Skeletal muscle tissue (tissue), 4 donors: ENCODE results near the gene PARP8. TPM values are rescaled to one million over a fixed set of nuclear protein-coding genes. Genes with fewer than 3 reads are reported as not detected.

Experiments
- H3K27ac ChIP-seq: one replicate; pipeline ENCODE4 v1.7.0; 2013; ENCODE audit warnings: mild to moderate bottlenecking, low read depth, low read length, inconsistent platforms
- H3K27me3 ChIP-seq, 3 donors: one replicate each; pipeline ENCODE4 v1.7.0; 2013; ENCODE audit warnings: low read length in 3 of 3; ENCODE audit not compliant: control insufficient read depth in 3 of 3, insufficient read depth in 3 of 3
- H3K36me3 ChIP-seq, 3 donors: one replicate each; pipeline ENCODE4 v1.7.0; 2013; ENCODE audit warnings: low read length in 3 of 3; ENCODE audit not compliant: control insufficient read depth in 3 of 3, insufficient read depth in 3 of 3
- H3K4me1 ChIP-seq, 3 donors: one replicate each; pipeline ENCODE4 v1.7.0; 2013; ENCODE audit warnings: low read length in 3 of 3, mild to moderate bottlenecking in 3 of 3; ENCODE audit not compliant: control insufficient read depth in 3 of 3, insufficient read depth in 3 of 3
- H3K4me3 ChIP-seq, 3 donors: one replicate each; pipeline ENCODE4 v1.7.0; 2013; ENCODE audit warnings: low read length in 3 of 3
- H3K9ac ChIP-seq, 3 donors: one replicate each; pipeline ENCODE4 v1.7.0; 2013; ENCODE audit warnings: low read length in 3 of 3, mild to moderate bottlenecking in 3 of 3, moderate library complexity in 2 of 3, low read depth in 1 of 3
- H3K9me3 ChIP-seq, 3 donors: one replicate each; pipeline ENCODE4 v1.7.0; 2013; ENCODE audit warnings: low read length in 3 of 3; ENCODE audit not compliant: control insufficient read depth in 3 of 3
- total RNA-seq: library from RNA; depleted of rRNA; stranded (reverse); fragments of >200 nt; gene quantifications from one replicate; pipeline ENCODE4 v1.2.3, GENCODE V29; 2014
- donor health status: Osteomylitis.

PARP8 gene
- total RNA-seq, 1 donor from 2014 or later = 12.0 TPM

DNA sequence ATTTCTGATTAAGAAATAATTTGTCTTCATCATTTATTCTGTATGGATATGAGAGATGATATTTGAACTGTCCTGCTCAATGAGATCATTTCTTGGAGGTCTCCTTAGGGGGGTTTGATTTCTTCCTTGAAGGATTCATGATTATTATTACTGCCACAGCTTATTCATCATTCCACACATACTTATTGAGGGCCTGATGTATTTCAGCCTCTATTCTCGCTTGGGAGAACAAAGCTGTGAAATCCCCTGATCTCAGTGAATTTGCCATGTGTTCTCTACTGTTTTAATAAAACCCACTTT is 36.9 kb downstream of the PARP8 start:
- Histone ChIP-seq H3K36me3 (no peaks in the 10 kb centered on the region), H3K4me1 (no peaks in the 10 kb centered on the region), H3K9me3 (no peaks in the 10 kb centered on the region), H3K27me3 (no peaks in the 10 kb centered on the region), H3K9ac (no peak overlapping the region), H3K27ac (no peak overlapping the region), H3K4me3 (no peak overlapping the region)

DNA sequence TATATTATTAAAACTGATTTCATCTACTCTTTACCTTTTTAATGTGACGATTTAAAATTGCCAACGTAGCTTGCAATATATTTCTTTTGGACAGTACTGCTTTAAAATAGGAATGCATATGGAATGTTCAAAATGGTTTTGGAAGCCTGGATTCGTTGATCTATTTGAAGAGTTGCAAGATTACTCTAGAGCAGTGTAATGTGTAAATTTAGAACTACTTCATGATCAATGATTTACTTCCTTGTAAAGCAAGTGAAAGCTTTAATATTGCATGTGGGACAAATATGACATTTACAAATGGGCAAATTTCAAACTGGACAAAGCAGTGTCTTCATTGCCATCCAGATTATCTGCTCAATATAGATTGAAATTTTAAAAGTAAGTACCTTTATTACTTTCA is 38.3 kb downstream of the PARP8 start:
- Histone ChIP-seq H3K4me3 (no peak overlapping the region), H3K36me3 (no peaks in the 10 kb centered on the region), H3K9me3 (no peaks in the 10 kb centered on the region), H3K27ac (no peak overlapping the region), H3K27me3 (no peaks in the 10 kb centered on the region), H3K4me1 (no peaks in the 10 kb centered on the region), H3K9ac (no peak overlapping the region)

DNA sequence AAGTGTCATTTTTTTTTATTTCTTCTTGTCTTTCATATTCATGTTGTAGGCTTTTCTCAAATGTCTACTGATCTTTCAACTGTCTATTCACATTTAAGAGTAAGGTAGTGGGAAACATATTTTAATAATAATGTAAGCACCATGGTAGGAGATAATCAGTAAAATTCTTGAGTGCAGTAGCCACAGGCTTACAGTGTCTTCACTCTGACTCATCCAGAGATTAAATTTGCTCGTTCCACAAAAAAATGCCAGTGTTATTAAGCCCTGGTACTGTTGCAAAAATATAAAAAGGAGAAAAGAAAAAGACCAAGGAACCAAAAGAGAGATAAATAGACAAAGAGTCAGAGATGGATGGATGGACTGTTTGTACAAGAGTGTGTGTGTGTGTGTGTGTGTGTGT is 43.0 kb downstream of the PARP8 start:
- Histone ChIP-seq H3K9me3 (no peaks in the 10 kb centered on the region), H3K36me3 (no peaks in the 10 kb centered on the region), H3K4me1 (peaks cover 0 to 7% (median 6%) of the 10 kb centered on the region in 3 donors), H3K4me3 (no peak overlapping the region), H3K27ac (no peak overlapping the region), H3K27me3 (no peaks in the 10 kb centered on the region), H3K9ac (no peak overlapping the region)

DNA sequence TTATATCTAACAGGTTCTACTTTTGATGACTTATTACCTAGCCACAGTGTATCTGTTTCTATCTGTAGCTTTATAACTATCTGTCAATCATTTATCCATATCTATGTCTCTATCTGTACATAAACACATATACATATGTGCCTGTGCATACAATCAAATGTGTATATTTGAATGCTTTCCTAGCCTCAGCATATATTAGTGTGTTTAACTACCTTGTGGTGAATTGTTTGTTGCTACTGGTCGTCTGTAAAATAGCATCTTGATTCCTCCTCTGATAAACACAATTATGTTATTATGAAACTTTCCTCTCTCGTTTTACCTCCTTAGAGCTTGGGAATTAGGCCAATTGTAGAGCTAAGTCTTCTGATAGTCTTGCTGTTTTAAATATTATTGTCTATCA is 44.4 kb downstream of the PARP8 start:
- peak overlapping the region in 1 of 3 donors; percentile 14 for H3K9ac ChIP-seq
- H3K27me3 ChIP-seq = no peaks in the 10 kb centered on the region
- peak overlapping the region; percentile 0 for H3K27ac ChIP-seq
- no peaks in the 10 kb centered on the region for H3K9me3 ChIP-seq
- H3K4me3 ChIP-seq = peak overlapping the region in 1 of 3 donors; percentile 27
- no peaks in the 10 kb centered on the region for H3K36me3 ChIP-seq
- peaks cover 0 to 7% (median 6%) of the 10 kb centered on the region in 3 donors for H3K4me1 ChIP-seq

DNA sequence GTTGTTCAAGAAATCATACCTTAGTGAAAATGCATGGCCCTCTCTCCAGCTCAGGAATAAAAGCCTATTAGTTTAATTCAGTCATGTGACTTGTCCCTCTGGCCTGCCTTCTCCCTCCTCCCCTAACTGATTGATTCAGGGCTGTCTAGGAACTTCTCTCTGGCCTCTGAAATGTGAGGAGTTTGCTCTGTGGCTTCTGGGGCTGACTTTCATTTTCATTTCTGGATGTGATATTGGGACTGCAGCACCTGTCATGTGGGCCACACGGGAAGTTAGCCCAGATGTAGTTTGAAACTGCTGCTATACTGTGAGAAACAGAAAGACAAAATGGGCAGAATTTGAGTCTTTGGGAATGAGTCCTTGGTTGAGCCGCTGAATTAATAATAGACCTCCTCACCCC is 44.8 kb downstream of the PARP8 start:
- H3K27me3 ChIP-seq = no peaks in the 10 kb centered on the region
- peak overlapping the region; percentile 0 for H3K27ac ChIP-seq
- H3K9ac ChIP-seq = peak overlapping the region in 1 of 3 donors; percentile 14
- H3K4me3 ChIP-seq = peak overlapping the region in 1 of 3 donors; percentile 27
- H3K36me3 ChIP-seq = no peaks in the 10 kb centered on the region
- H3K4me1 ChIP-seq = peaks cover 0 to 7% (median 6%) of the 10 kb centered on the region in 3 donors
- H3K9me3 ChIP-seq = no peaks in the 10 kb centered on the region

DNA sequence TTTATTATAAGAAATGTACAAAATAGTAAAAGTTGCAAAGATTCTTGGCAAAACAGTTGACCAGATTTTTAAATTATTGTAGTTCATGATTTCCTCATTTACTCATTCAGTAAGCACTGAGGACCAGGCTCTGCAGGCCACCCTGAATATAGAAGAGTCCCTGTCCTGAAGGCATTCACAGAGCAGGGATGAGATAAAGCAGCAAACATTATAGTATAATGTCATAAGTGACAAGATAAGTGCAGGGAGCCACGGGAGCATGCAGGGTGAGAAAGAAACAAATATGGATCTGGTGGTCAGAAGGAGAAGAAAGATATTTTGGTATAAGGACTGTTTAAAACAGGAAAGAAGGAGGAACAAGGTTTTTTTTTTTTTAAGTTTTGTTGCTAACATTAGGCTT is 46.0 kb downstream of the PARP8 start:
- Histone ChIP-seq H3K27me3 (no peaks in the 10 kb centered on the region), H3K9ac (no peak overlapping the region), H3K4me3 (no peak overlapping the region), H3K36me3 (no peaks in the 10 kb centered on the region), H3K4me1 (peaks cover 0 to 7% (median 6%) of the 10 kb centered on the region in 3 donors), H3K27ac (no peak overlapping the region), H3K9me3 (no peaks in the 10 kb centered on the region)

DNA sequence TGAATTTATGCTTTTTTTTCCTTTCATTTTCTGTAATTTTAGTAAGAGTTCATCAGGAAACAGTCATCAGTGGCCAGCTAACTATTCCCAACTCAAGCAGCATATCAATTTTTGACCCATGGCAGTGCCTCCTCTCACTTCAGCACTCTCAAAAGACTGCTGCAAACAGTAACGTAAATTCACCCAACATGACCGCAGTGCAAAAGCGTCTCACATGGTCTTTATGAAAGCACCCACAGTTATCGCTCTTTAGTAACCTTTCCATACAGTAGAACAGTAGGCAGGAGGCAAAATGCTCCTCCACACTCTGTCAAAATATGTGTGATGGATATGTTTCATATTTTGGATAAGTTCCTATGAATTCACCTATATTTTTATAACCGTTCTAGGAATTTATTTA is 48.6 kb downstream of the PARP8 start:
- H3K4me3 ChIP-seq = no peak overlapping the region
- no peak overlapping the region for H3K27ac ChIP-seq
- no peak overlapping the region for H3K9ac ChIP-seq
- no peaks in the 10 kb centered on the region for H3K9me3 ChIP-seq
- no peaks in the 10 kb centered on the region for H3K36me3 ChIP-seq
- H3K27me3 ChIP-seq = no peaks in the 10 kb centered on the region
- peaks cover 0 to 7% (median 6%) of the 10 kb centered on the region in 3 donors for H3K4me1 ChIP-seq

DNA sequence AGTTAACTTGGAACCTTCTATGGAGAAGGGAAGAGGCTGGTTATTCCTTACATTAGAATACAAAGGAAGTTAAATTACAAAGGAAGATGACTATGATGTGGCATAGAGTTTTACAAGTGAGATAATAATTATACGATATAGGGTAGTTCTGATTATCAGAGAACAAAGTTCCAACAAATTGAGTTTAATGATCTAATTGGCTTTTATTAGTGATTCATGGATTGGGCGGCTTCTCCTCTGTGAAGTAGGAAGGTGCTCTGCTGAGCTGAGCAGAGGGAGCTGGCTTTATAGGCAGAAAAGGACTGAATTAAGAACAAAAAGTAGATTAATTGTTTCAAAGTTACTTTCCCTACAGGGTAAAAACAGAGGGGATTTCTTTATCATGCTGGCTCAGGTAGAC is 49.7 kb downstream of the PARP8 start:
- H3K4me1 ChIP-seq = peaks cover 0 to 6% (median 3%) of the 10 kb centered on the region in 3 donors

DNA sequence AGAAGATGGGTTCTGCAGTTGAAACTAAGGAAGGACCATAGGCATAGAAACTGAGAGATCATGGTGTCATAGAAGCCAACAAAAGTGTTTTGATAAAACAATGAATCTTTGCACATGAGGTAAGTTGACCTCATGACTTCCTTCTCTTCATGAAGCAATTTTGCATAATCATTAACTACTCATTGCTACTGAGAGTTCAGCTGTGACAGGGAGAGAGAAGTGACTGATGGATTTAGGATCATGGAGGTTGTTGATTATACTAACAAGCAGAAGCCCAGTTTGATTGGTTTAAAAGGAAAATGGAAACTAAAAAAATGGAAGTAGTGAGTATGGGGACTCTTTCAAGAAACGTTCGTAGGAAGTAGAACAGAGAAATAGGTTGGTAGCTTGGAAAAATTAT is 51.2 kb downstream of the PARP8 start:
- no peak overlapping the region for H3K4me3 ChIP-seq
- H3K9me3 ChIP-seq = no peaks in the 10 kb centered on the region
- H3K9ac ChIP-seq = no peak overlapping the region
- no peaks in the 10 kb centered on the region for H3K36me3 ChIP-seq
- H3K4me1 ChIP-seq = no peaks in the 10 kb centered on the region
- H3K27me3 ChIP-seq = no peaks in the 10 kb centered on the region
- no peak overlapping the region for H3K27ac ChIP-seq

More for the DNA sequence above, 49.7 kb downstream of the PARP8 start:
- Histone ChIP-seq H3K4me3 (no peak overlapping the region), H3K27me3 (no peaks in the 10 kb centered on the region), H3K9me3 (no peaks in the 10 kb centered on the region), H3K36me3 (no peaks in the 10 kb centered on the region), H3K9ac (no peak overlapping the region), H3K27ac (no peak overlapping the region)

DNA sequence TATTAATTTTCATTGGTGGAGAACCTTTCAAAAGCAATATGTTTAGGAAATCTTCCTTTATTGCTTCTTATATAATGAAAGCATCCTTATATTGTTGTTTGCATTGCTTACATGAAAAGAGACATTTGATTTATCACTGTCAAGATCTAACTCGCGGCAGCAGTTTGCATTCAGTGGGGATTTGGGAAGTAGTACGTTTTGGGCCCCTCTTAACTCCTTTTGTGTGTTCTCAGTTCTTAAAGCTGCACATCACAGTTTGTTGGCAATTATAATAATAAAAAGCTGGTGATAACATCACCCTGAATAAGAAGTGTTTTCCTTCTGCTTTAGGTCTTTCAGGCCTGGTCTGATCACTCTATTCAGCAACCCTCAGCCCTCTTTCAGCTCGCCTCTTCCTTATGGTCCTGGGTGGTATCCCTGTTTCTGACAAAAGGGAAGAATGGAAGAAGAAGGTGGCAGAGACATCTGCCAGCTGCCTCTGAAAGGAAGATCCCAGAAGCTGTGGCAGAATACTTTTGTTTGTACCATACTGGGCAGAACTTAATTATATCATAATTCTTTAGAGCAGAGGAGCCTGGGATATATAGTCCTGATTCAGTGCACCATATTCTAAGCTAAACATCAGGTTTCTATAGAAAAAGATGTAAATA is 53.7 kb downstream of the PARP8 start:
- Histone ChIP-seq H3K27ac (no peak overlapping the region), H3K9ac (no peak overlapping the region), H3K9me3 (no peaks in the 10 kb centered on the region), H3K36me3 (no peaks in the 10 kb centered on the region), H3K4me3 (no peak overlapping the region), H3K4me1 (no peaks in the 10 kb centered on the region), H3K27me3 (no peaks in the 10 kb centered on the region)
